Umbilical cord (tissue), 2 donors: ENCODE measurements around the gene EN2. TPM values are rescaled to one million over a fixed set of nuclear protein-coding genes. Genes with fewer than 3 reads are reported as not detected.
"Not testable (repeated sequence)": the region's sequence is repeated elsewhere in the genome, so short reads cannot be mapped to it uniquely, and the experiment has no call there.

Experiments used
- DNase-seq: peaks from one replicate; pipeline ENCODE4 v3.0.0-alpha.2; 2015; ENCODE audit warnings: low spot score
- total RNA-seq: library from RNA; depleted of rRNA; stranded (reverse); fragments of >200 nt; gene quantifications from one replicate; pipeline ENCODE4 v1.2.3, GENCODE V29; 2014; ENCODE audit warnings: low replicate concordance; ENCODE audit not compliant: insufficient read depth

The EN2 gene
- total RNA-seq, 1 donor from 2014 or later: 2.6 TPM

- DNase-seq: no peak
Observed at GRCh38 chr7:155425887-155426286, 32.0 kb upstream of the EN2 start.

GRCh38 chr7:155426543-155427410, 31.2 kb upstream of the EN2 start:
- no peak for DNase-seq

- DNase-seq: no peak
Observed at GRCh38 chr7:155427411-155428038, 30.4 kb upstream of the EN2 start.

GRCh38 chr7:155428171-155428834, 29.6 kb upstream of the EN2 start:
- no peak for DNase-seq

GRCh38 chr7:155429651-155430050, 28.3 kb upstream of the EN2 start:
- DNase-seq: no peak

- no peak for DNase-seq
Observed at GRCh38 chr7:155430606-155431005, 27.3 kb upstream of the EN2 start.

GRCh38 chr7:155431231-155431630, 26.7 kb upstream of the EN2 start:
- no peak for DNase-seq

- DNase-seq: no peak
Observed at GRCh38 chr7:155431711-155432110, 26.2 kb upstream of the EN2 start.

- DNase-seq: no peak
Observed at GRCh38 chr7:155435110-155435509, 22.8 kb upstream of the EN2 start.

GRCh38 chr7:155437836-155438235, 20.1 kb upstream of the EN2 start:
- no peak for DNase-seq

GRCh38 chr7:155438777-155439176, 19.2 kb upstream of the EN2 start:
- DNase-seq: no peak

- no peak for DNase-seq
Observed at GRCh38 chr7:155439311-155440017, 18.5 kb upstream of the EN2 start.

GRCh38 chr7:155440018-155440410, 17.9 kb upstream of the EN2 start:
- DNase-seq: no peak

GRCh38 chr7:155441856-155442255, 16.1 kb upstream of the EN2 start:
- DNase-seq: no peak

- DNase-seq: no peak
Observed at GRCh38 chr7:155444746-155445145, 13.2 kb upstream of the EN2 start.

- not testable (repeated sequence) for DNase-seq
Observed at GRCh38 chr7:155445606-155446005, 12.3 kb upstream of the EN2 start.

GRCh38 chr7:155447603-155448002, 10.3 kb upstream of the EN2 start:
- DNase-seq: no peak

- no peak for DNase-seq
Observed at GRCh38 chr7:155448632-155449007, 9.3 kb upstream of the EN2 start.

- DNase-seq: no peak
Observed at GRCh38 chr7:155449008-155449868, 8.7 kb upstream of the EN2 start.

- DNase-seq: no peak
Observed at GRCh38 chr7:155449869-155450557, 7.9 kb upstream of the EN2 start.
